H1 (cell line): ENCODE results near the gene DPYD. TPM values are rescaled to one million over a fixed set of nuclear protein-coding genes. Genes with fewer than 3 reads are reported as not detected.

ENCODE experiments used
- CTCF ChIA-PET: fragments of 300-600 bp; sonication (Branson Sonifier 250); formaldehyde crosslinking; loops from one replicate; lab custom pipeline; 2021; ENCODE audit not compliant: partially characterized antibody; lab: Charles Lee
- POLR2A ChIA-PET: fragments of 300-600 bp; sonication (Branson Sonifier 250); formaldehyde crosslinking; loops from one replicate; lab custom pipeline; 2021; ENCODE audit warnings: inconsistent platforms; ENCODE audit not compliant: partially characterized antibody; lab: Charles Lee
- DNase-seq, 2 experiments: peaks; one replicate each; pipeline versions ENCODE4 v3.0.0 to v3.0.0-alpha.2; 2010 to 2022; ENCODE audit warnings: low spot score in 2 of 2, low read depth in 1 of 2, mixed read lengths in 1 of 2
- FAIRE-seq: peaks from 2 replicates; lab custom pipeline; 2011; peaks lifted over from hg19 to GRCh38; lab: Jason Lieb, UNC
- H2AFZ ChIP-seq: 2 replicates; pipeline ENCODE4 v1.8.1; 2012; ENCODE audit warnings: low read length, inconsistent platforms
- H2AK5ac ChIP-seq: 2 replicates; pipeline ENCODE4 v1.6.1; 2013; ENCODE audit warnings: low read depth, low read length
- H2BK120ac ChIP-seq: replicated peaks from 2 replicates; pipeline ENCODE3; 2013; ENCODE audit warnings: low read depth, low read length, inconsistent platforms
- H2BK12ac ChIP-seq: 2 replicates; pipeline ENCODE4 v1.6.1; 2013; ENCODE audit warnings: low read depth, low read length
- H2BK15ac ChIP-seq: 2 replicates; pipeline ENCODE4 v1.6.1; 2013; ENCODE audit warnings: low read length
- H2BK20ac ChIP-seq: 2 replicates; pipeline ENCODE4 v1.6.1; 2013; ENCODE audit warnings: low read length
- H2BK5ac ChIP-seq: 2 replicates; pipeline ENCODE4 v1.6.1; 2013; ENCODE audit warnings: low read depth, low read length
- H3K14ac ChIP-seq: 2 replicates; pipeline ENCODE4 v1.6.1; 2013; ENCODE audit warnings: inconsistent platforms; ENCODE audit not compliant: insufficient read length
- H3K18ac ChIP-seq: 2 replicates; pipeline ENCODE4 v1.6.1; 2013; ENCODE audit warnings: low read length; ENCODE audit errors: extremely low read depth
- H3K23ac ChIP-seq: 2 replicates; pipeline ENCODE4 v1.6.1; 2013; ENCODE audit warnings: inconsistent platforms; ENCODE audit not compliant: insufficient read length
- H3K23me2 ChIP-seq: 2 replicates; pipeline ENCODE4 v1.6.1; 2013; ENCODE audit warnings: low read depth, low read length
- H3K27ac ChIP-seq: 2 replicates; pipeline ENCODE4 v1.6.1; 2011; ENCODE audit warnings: low read depth, low read length, inconsistent platforms
- H3K27me3 ChIP-seq, 4 experiments: replicated peaks in 1 of 4; 1 replicate in 1 of 4; 2 replicates in 3 of 4; pipeline versions ENCODE4 v1.6.1 to v1.8.1; 2011 to 2013; ENCODE audit warnings: low read length in 3 of 4, mild to moderate bottlenecking in 3 of 4, inconsistent platforms in 2 of 4, mixed read lengths in 2 of 4, moderate library complexity in 1 of 4; ENCODE audit not compliant: control insufficient read depth in 3 of 4, insufficient read depth in 3 of 4; ENCODE audit errors: extremely low read depth in 1 of 4
- H3K36me3 ChIP-seq, 4 experiments: 2 replicates each; pipeline versions ENCODE4 v1.6.1 to v1.8.1; 2011 to 2013; ENCODE audit warnings: mild to moderate bottlenecking in 4 of 4, low read length in 3 of 4, moderate library complexity in 2 of 4, control low read depth in 1 of 4, inconsistent platforms in 1 of 4; ENCODE audit not compliant: insufficient read depth in 4 of 4, control insufficient read depth in 2 of 4
- H3K4ac ChIP-seq: replicated peaks from 2 replicates; pipeline ENCODE3; 2013; ENCODE audit warnings: low read length, low read depth, mixed read lengths, inconsistent platforms; ENCODE audit not compliant: insufficient read length
- H3K4me1 ChIP-seq, 4 experiments: replicated peaks in 1 of 4; 1 replicate in 1 of 4; 2 replicates in 3 of 4; pipeline versions ENCODE4 v1.6.1 to v1.8.1; 2011 to 2013; ENCODE audit warnings: low read length in 3 of 4, inconsistent platforms in 2 of 4, mixed read lengths in 1 of 4; ENCODE audit not compliant: insufficient read depth in 4 of 4, control insufficient read depth in 3 of 4
- H3K4me2 ChIP-seq, 2 experiments: 2 replicates each; pipeline versions ENCODE4 v1.6.1 to v1.8.1; 2011 to 2013; ENCODE audit warnings: low read depth in 2 of 2, low read length in 2 of 2, control low read depth in 1 of 2, inconsistent platforms in 1 of 2, mild to moderate bottlenecking in 1 of 2; ENCODE audit not compliant: insufficient read depth in 1 of 2
- H3K4me3 ChIP-seq, 4 experiments: fragments of 200-600, 300-600 bp in 1 of 4; sonication (generic), shearing (Covaris generic), sonication (Bioruptor Twin) in 1 of 4; 2 replicates each; pipeline versions ENCODE4 v1.5.1 to v1.8.1; 2011 to 2016; ENCODE audit warnings: low read length in 4 of 4, low read depth in 3 of 4, control low read depth in 2 of 4, inconsistent platforms in 2 of 4, mild to moderate bottlenecking in 2 of 4, mixed read lengths in 1 of 4, moderate library complexity in 1 of 4; ENCODE audit not compliant: insufficient read depth in 2 of 4; ENCODE audit errors: extremely low read depth in 1 of 4
- H3K56ac ChIP-seq: replicated peaks from 2 replicates; pipeline ENCODE3; 2013; ENCODE audit warnings: low read depth, mild to moderate bottlenecking, mixed read lengths, low read length, inconsistent platforms; ENCODE audit not compliant: insufficient read length
- H3K79me1 ChIP-seq: 2 replicates; pipeline ENCODE4 v1.6.1; 2013; ENCODE audit warnings: low read depth, low read length, control low read depth
- H3K79me2 ChIP-seq, 2 experiments: 2 replicates each; pipeline versions ENCODE4 v1.6.1 to v1.8.1; 2012 to 2013; ENCODE audit warnings: low read length in 2 of 2, mild to moderate bottlenecking in 2 of 2, inconsistent platforms in 1 of 2; ENCODE audit not compliant: insufficient read depth in 2 of 2, control insufficient read depth in 1 of 2
- H3K9ac ChIP-seq, 4 experiments: replicated peaks in 1 of 4; 1 replicate in 1 of 4; 2 replicates in 3 of 4; pipeline versions ENCODE4 v1.6.1 to v1.8.1; 2011 to 2013; ENCODE audit warnings: low read depth in 3 of 4, low read length in 3 of 4, control low read depth in 2 of 4, mild to moderate bottlenecking in 2 of 4, moderate library complexity in 2 of 4, inconsistent platforms in 1 of 4; ENCODE audit errors: extremely low read depth in 1 of 4
- H3K9me3 ChIP-seq, 2 experiments: 2 replicates each; pipeline versions ENCODE4 v1.6.1 to v1.8.1; 2012 to 2013; ENCODE audit warnings: mild to moderate bottlenecking in 2 of 2, moderate library complexity in 2 of 2, control low read depth in 1 of 2, inconsistent platforms in 1 of 2, low read depth in 1 of 2, low read length in 1 of 2, mixed read lengths in 1 of 2; ENCODE audit not compliant: insufficient read depth in 2 of 2
- H4K20me1 ChIP-seq, 2 experiments: replicated peaks in 1 of 2; 2 replicates each; pipeline versions ENCODE3 to v1.8.1; 2011 to 2013; ENCODE audit warnings: inconsistent platforms in 2 of 2, low read length in 2 of 2, mild to moderate bottlenecking in 1 of 2; ENCODE audit not compliant: insufficient read depth in 2 of 2, control insufficient read depth in 1 of 2
- H4K5ac ChIP-seq: 2 replicates; pipeline ENCODE4 v1.6.1; 2013; ENCODE audit warnings: low read length, low read depth, mixed read lengths, inconsistent platforms; ENCODE audit not compliant: insufficient read length
- H4K8ac ChIP-seq: 2 replicates; pipeline ENCODE4 v1.8.0; 2013; ENCODE audit warnings: mild to moderate bottlenecking, moderate library complexity, low read length, inconsistent platforms; ENCODE audit not compliant: insufficient read depth; ENCODE audit errors: extremely low read depth
- H4K91ac ChIP-seq: replicated peaks from 2 replicates; pipeline ENCODE3; 2013; ENCODE audit warnings: low read length, mixed read lengths, inconsistent platforms; ENCODE audit not compliant: insufficient read length
- ATF3 ChIP-seq: IDR thresholded peaks from 2 replicates; pipeline ENCODE4 v1.6.1; 2011; ENCODE audit warnings: low read depth, mild to moderate bottlenecking, low read length; ENCODE audit not compliant: insufficient read depth
- BACH1 ChIP-seq: IDR thresholded peaks from 2 replicates; pipeline ENCODE4 v1.6.1; 2012; ENCODE audit warnings: low read length, improper control_type of control experiment
- CHD2 ChIP-seq: IDR thresholded peaks from 2 replicates; pipeline ENCODE4 v1.6.1; 2012; ENCODE audit warnings: low read length, improper control_type of control experiment
- CREB1 ChIP-seq: IDR thresholded peaks from 2 replicates; pipeline ENCODE4 v1.6.1; 2012; ENCODE audit warnings: inconsistent platforms
- CTBP2 ChIP-seq: IDR thresholded peaks from 2 replicates; pipeline ENCODE4 v1.7.0; 2011; ENCODE audit warnings: borderline replicate concordance, mild to moderate bottlenecking, moderate library complexity, mixed read lengths, low read length; ENCODE audit not compliant: insufficient read depth, insufficient read length
- E2F6 ChIP-seq: IDR thresholded peaks from 2 replicates; pipeline ENCODE4 v1.6.1; 2012; ENCODE audit warnings: inconsistent platforms
- EP300 ChIP-seq, 2 experiments: IDR thresholded peaks; 1 replicate in 1 of 2; 2 replicates in 1 of 2; pipeline ENCODE4 v1.6.1; 2011 to 2012; ENCODE audit warnings: low read depth in 2 of 2, low read length in 2 of 2, mild to moderate bottlenecking in 2 of 2, borderline replicate concordance in 1 of 2, inconsistent platforms in 1 of 2, moderate library complexity in 1 of 2
- GABPA ChIP-seq: IDR thresholded peaks from 2 replicates; pipeline ENCODE4 v1.6.1; 2011; ENCODE audit warnings: mild to moderate bottlenecking, low read length, moderate library complexity, borderline replicate concordance; ENCODE audit not compliant: insufficient read depth
- GTF2F1 ChIP-seq: IDR thresholded peaks from 2 replicates; pipeline ENCODE4 v1.6.1; 2012; ENCODE audit warnings: low read depth, low read length, improper control_type of control experiment, borderline replicate concordance
- MAFK ChIP-seq: IDR thresholded peaks from 2 replicates; pipeline ENCODE4 v1.6.1; 2012; ENCODE audit warnings: low read depth, mild to moderate bottlenecking, improper control_type of control experiment, low read length
- RNF2 ChIP-seq: fragments of 200-900, 300-1000 bp; sonication (generic); IDR thresholded peaks from 2 replicates; pipeline ENCODE4 v1.7.1; 2016; ENCODE audit warnings: borderline replicate concordance, low read depth, mild to moderate bottlenecking, antibody characterized with exemption, low read length; ENCODE audit not compliant: poor library complexity, severe bottlenecking; ENCODE audit errors: missing control alignments
- SP1 ChIP-seq: IDR thresholded peaks from 2 replicates; pipeline ENCODE4 v1.6.1; 2011; ENCODE audit warnings: low read depth, low read length
- ZNF274 ChIP-seq: IDR thresholded peaks from 2 replicates; pipeline ENCODE4 v1.7.0; 2012; ENCODE audit warnings: low read length, borderline replicate concordance; ENCODE audit errors: extremely low read depth
- whole genome bisulfite sequencing, 2 experiments: shearing (Covaris generic) in 1 of 2; methylation state at CpG; one replicate each; pipeline versions ENCODE4 v1.1.6 to v1.1.7; 2013 to 2015; ENCODE audit warnings: low lambda C conversion rate in 2 of 2, mixed read lengths in 2 of 2, inconsistent platforms in 1 of 2, low coverage in 1 of 2, missing lambda C conversion rate in 1 of 2; ENCODE audit not compliant: insufficient replicate concordance in 2 of 2, insufficient coverage in 1 of 2, insufficient read length in 1 of 2; ENCODE audit errors: extremely low coverage in 1 of 2, missing lambda C conversion rate in 1 of 2; 5-methylcytosine and 5-hydroxymethylcytosine counted together
- polyA plus RNA-seq, 7 experiments: library from polyadenylated mRNA; depleted of rRNA in 3 of 7; stranded (reverse) in 5 of 7; unstranded in 2 of 7; fragments of >200 nt in 5 of 7; fragments of 200-250 nt in 2 of 7; gene quantifications; 1 replicate in 5 of 7; 2 replicates in 1 of 7; 4 replicates in 1 of 7; pipeline versions ENCODE4 v1.2.1 to v1.2.3, GENCODE V29; 2011 to 2013; ENCODE audit warnings: missing spikeins in 2 of 7, mixed read lengths in 2 of 7
- total RNA-seq: library from RNA; stranded (reverse); fragmentation: NEBNext Ultra II Directional; extraction: Animal tissue kit (Norgen Biotek cat#: 25700); gene quantifications from 2 replicates; pipeline ENCODE4 v1.2.1, GENCODE V29; 2021

The DPYD gene
- total and polyA plus RNA-seq, 2 of the 8 experiments (the other 6 are each of a cell fraction or from before 2014, with no cell fraction given) = 0.29 to 0.73 TPM

- Histone ChIP-seq H3K4me1 (no peaks in the 10 kb centered on the region), H3K56ac (no peak overlapping the region), H3K14ac (no peak overlapping the region), H2BK120ac (no peak overlapping the region), H3K79me2 (no peaks in the 10 kb centered on the region), H4K91ac (no peak overlapping the region), H2BK5ac (no peak overlapping the region), H2AFZ (no peak overlapping the region), H3K27ac (no peak overlapping the region), H3K4ac (no peak overlapping the region), H3K36me3 (no peaks in the 10 kb centered on the region), H3K9me3 (no peaks in the 10 kb centered on the region), H3K18ac (no peak overlapping the region), H4K5ac (no peak overlapping the region), H2BK12ac (no peak overlapping the region), H3K9ac (no peak overlapping the region), H3K79me1 (no peaks in the 10 kb centered on the region), H2AK5ac (no peak overlapping the region), H2BK15ac (no peak overlapping the region), H2BK20ac (no peak overlapping the region), H3K27me3 (no peaks in the 10 kb centered on the region), H3K4me2 (no peak overlapping the region), H3K4me3 (no peak overlapping the region), H3K23ac (no peak overlapping the region), H4K20me1 (no peaks in the 10 kb centered on the region), H3K23me2 (no peaks in the 10 kb centered on the region), H4K8ac (no peak overlapping the region)
- DNase-seq = no peak
- ChIA-PET POLR2A (no interaction called here), CTCF (interaction anchor here (1.0 kb wide), 1 partner anchor 367 kb away, joined by 3 read pairs; no protein-coding TSS in a partner anchor)
- 91% methylated on average over 3 of the region's 3 CpGs; no CpG with 5 or more reads in 1 of the 2 experiments for WGBS, 2 experiments
- FAIRE-seq = no peak
- TF ChIP-seq RNF2 = no peak
- TF ChIP-seq SP1 = no peak
- TF ChIP-seq GABPA = no peak
- TF ChIP-seq GTF2F1 = no peak
- no peak for TF ChIP-seq ATF3
- no peak for TF ChIP-seq ZNF274
- no peak for TF ChIP-seq E2F6
- no peak for TF ChIP-seq MAFK
- TF ChIP-seq CTBP2 = no peak
- no peak for TF ChIP-seq EP300 (IDR thresholded peaks at IDR 0.05; ENCODE audit: borderline replicate concordance in 1 of 2, low read depth in 2 of 2, low read length in 2 of 2)
- TF ChIP-seq CHD2 = no peak
- no peak for TF ChIP-seq BACH1
- no peak for TF ChIP-seq CREB1
Observed at GRCh38 chr1:97610748-97611147, 310.1 kb downstream of the DPYD start.
